PC-9 (cell line): Measurements from ENCODE around the gene CHRNB1. TPM values are rescaled to one million over a fixed set of nuclear protein-coding genes. Genes with fewer than 3 reads are reported as not detected.

Experiments used
- BruUV-seq: library from RNA; stranded (reverse); fragments of 400-500 nt; replicated peaks from 2 replicates; lab custom pipeline; 2021; lab: Mats Ljungman, UMichigan
- CTCF ChIA-PET: fragments of 300-600 bp; sonication (Branson Sonifier 250); formaldehyde crosslinking; loops from one replicate; lab custom pipeline; 2022; ENCODE audit warnings: antibody characterized with exemption; lab: Charles Lee
- POLR2A ChIA-PET: fragments of 300-600 bp; sonication (Branson Sonifier 250); formaldehyde crosslinking; loops from one replicate; lab custom pipeline; 2022; ENCODE audit warnings: antibody characterized with exemption; ENCODE audit not compliant: unreplicated experiment; lab: Charles Lee
- DNase-seq, 2 experiments: peaks; one replicate each; pipeline versions ENCODE4 v3.0.0 to v3.0.0-alpha.2; 2015 to 2022; ENCODE audit warnings: mixed read lengths in 1 of 2
- H2AFZ ChIP-seq: fragments of 200-600 bp; sonication (generic); 2 replicates; pipeline ENCODE4 v1.8.1; 2017; ENCODE audit warnings: antibody characterized with exemption
- H3F3A ChIP-seq: fragments of 200-600 bp; sonication (generic); 2 replicates; pipeline ENCODE4 v1.8.1; 2017; ENCODE audit warnings: antibody characterized with exemption, mild to moderate bottlenecking, low read depth; ENCODE audit not compliant: insufficient read depth
- H3K27ac ChIP-seq: fragments of 200-600 bp; sonication (generic); 2 replicates; pipeline ENCODE4 v1.6.1; 2016; ENCODE audit warnings: mixed run types
- H3K27me3 ChIP-seq: fragments of 200-600 bp; sonication (generic); 2 replicates; pipeline ENCODE4 v1.6.1; 2016; ENCODE audit warnings: low read depth, mixed run types; ENCODE audit not compliant: insufficient read depth
- H3K36me3 ChIP-seq: fragments of 200-600 bp; sonication (generic); 2 replicates; pipeline ENCODE4 v1.6.1; 2016; ENCODE audit warnings: low read depth, mixed run types
- H3K4me1 ChIP-seq: fragments of 200-600 bp; sonication (generic); replicated peaks from 2 replicates; pipeline ENCODE4 v1.6.1; 2016; ENCODE audit warnings: mixed run types; ENCODE audit not compliant: insufficient read depth
- H3K4me2 ChIP-seq: fragments of 200-600 bp; sonication (generic); 2 replicates; pipeline ENCODE4 v1.6.1; 2017; ENCODE audit warnings: mixed run types
- H3K4me3 ChIP-seq: fragments of 200-600 bp; sonication (generic); 2 replicates; pipeline ENCODE4 v1.6.1; 2016; ENCODE audit warnings: mixed run types
- H3K79me2 ChIP-seq: fragments of 200-600 bp; sonication (generic); 2 replicates; pipeline ENCODE4 v1.6.1; 2017; ENCODE audit warnings: low read depth, mixed run types
- H3K9me2 ChIP-seq: fragments of 200-600 bp; sonication (generic); 2 replicates; pipeline ENCODE4 v1.8.1; 2017; ENCODE audit warnings: mild to moderate bottlenecking; ENCODE audit not compliant: insufficient read depth
- H3K9me3 ChIP-seq: fragments of 200-600 bp; sonication (generic); 2 replicates; pipeline ENCODE4 v1.8.1; 2016; ENCODE audit warnings: low read depth; ENCODE audit not compliant: insufficient read depth
- H4K20me1 ChIP-seq: fragments of 200-600 bp; sonication (generic); 2 replicates; pipeline ENCODE4 v1.8.1; 2017; ENCODE audit not compliant: insufficient read depth
- CTCF ChIP-seq: fragments of 200-600 bp; sonication (generic); conservative IDR thresholded peaks from 2 replicates; pipeline ENCODE4 v1.6.1; 2017; ENCODE audit warnings: mixed run types, antibody characterized with exemption, mild to moderate bottlenecking, moderate library complexity
- EZH2 ChIP-seq: fragments of 200-600 bp; sonication (generic); IDR thresholded peaks from 2 replicates; pipeline ENCODE4 v1.8.0; 2017; ENCODE audit warnings: antibody characterized with exemption, low read depth
- intact Hi-C: fragments of 100-400 bp; cut with micrococcal nuclease; formaldehyde crosslinking; loops from one replicate; pipeline ENCODE4 v1.10.0; 2022; ENCODE audit not compliant: unreplicated experiment
- total RNA-seq: library from RNA; stranded (reverse); gene quantifications from 2 replicates; pipeline ENCODE4 v1.2.3, GENCODE V29; 2021

CHRNB1 gene
- total RNA-seq, 1 experiment from 2014 or later, result 53.4 TPM

DNA sequence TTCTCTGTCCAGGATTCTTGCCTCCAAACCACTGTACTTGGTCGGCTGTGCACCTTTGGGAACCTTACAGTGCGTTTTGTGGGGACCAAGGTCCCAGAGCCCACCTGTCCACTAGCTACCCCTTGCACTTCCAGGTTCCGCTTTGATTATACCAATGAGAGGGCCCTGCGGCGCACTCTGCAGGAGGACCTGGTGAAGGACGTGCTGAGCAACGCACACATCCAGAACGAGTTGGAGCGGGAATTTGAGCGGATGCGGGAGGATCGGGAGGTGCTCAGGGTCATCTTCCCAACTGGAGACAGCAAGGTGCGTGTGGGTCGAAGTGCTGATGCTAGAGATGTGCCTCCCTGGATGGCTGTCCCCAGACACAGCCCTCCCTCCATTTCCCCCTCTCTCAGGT lies 58.1 kb downstream of the CHRNB1 start:
- no peak for DNase-seq
- ChIA-PET CTCF (no interaction called here), POLR2A (no interaction called here)
- H3K9me2 ChIP-seq, result no peaks in the 10 kb centered on the region
- TF ChIP-seq EZH2, result no peak
- peak; percentile 31; the same call in 1 of the 2 replicates for TF ChIP-seq CTCF
- no TSS peak for BruUV-seq
- H3K36me3 ChIP-seq, result peaks cover 8% of the 10 kb centered on the region; the same call in 1 of the 2 replicates
- H3K79me2 ChIP-seq, result no peaks in the 10 kb centered on the region
- no peaks in the 10 kb centered on the region for H3K4me1 ChIP-seq
- H3K4me3 ChIP-seq, result no peak overlapping the region
- H3K4me2 ChIP-seq, result no peak overlapping the region
- no peaks in the 10 kb centered on the region for H3K9me3 ChIP-seq
- H3F3A ChIP-seq, result peaks cover 5% of the 10 kb centered on the region; the same call in 1 of the 2 replicates
- no peaks in the 10 kb centered on the region for H4K20me1 ChIP-seq
- H3K27ac ChIP-seq, result no peak overlapping the region
- H3K27me3 ChIP-seq, result no peaks in the 10 kb centered on the region
- H2AFZ ChIP-seq, result no peak overlapping the region
- intact Hi-C loops, result loop anchor here (5.0 kb wide), 2 partner anchors 66 to 146 kb away; partner anchors contain the start of genes FGF11, TMEM102 and TMEM95

DNA sequence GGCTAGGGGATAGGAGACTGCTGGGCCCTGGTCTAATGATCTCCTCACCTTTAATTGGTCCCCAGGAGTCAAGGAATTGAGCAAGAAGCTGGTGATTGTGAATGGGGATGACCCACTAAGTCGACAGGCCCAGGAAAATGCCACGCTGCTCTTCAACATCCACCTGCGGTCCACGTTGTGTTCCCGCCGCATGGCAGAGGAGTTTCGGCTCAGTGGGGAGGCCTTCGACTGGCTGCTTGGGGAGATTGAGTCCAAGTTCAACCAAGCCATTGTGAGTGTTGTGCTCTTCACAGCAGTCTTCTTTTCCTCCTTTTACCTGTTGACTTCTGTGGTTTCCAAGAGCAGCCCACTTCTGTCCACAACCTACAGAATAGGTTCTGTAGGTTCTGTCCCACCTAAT lies 58.7 kb downstream of the CHRNB1 start:
- intact Hi-C loops, result loop anchor here (5.0 kb wide), 2 partner anchors 66 to 146 kb away; partner anchors contain the start of genes FGF11, TMEM102 and TMEM95
- CTCF ChIA-PET, result interaction anchor here (0.6 kb wide), 1 partner anchor 39 kb away, joined by 4 read pairs; no protein-coding TSS in a partner anchor
- Histone ChIP-seq H3F3A (peaks cover 5% of the 10 kb centered on the region; the same call in 1 of the 2 replicates), H3K9me2 (no peaks in the 10 kb centered on the region), H2AFZ (no peak overlapping the region), H4K20me1 (no peaks in the 10 kb centered on the region), H3K27me3 (no peaks in the 10 kb centered on the region), H3K9me3 (no peaks in the 10 kb centered on the region), H3K4me3 (no peak overlapping the region), H3K36me3 (peaks cover 8% of the 10 kb centered on the region; the same call in 1 of the 2 replicates), H3K79me2 (no peaks in the 10 kb centered on the region), H3K4me2 (no peak overlapping the region), H3K4me1 (no peaks in the 10 kb centered on the region), H3K27ac (no peak overlapping the region)
- no TSS peak for BruUV-seq
- POLR2A ChIA-PET, result no interaction called here
- no peak for DNase-seq
- TF ChIP-seq EZH2, result no peak

Other genes starting within 250 kb of the CHRNB1 start
- gene DLG4, start 225.2 kb upstream of the CHRNB1 start, total RNA-seq, result 27.1 and 32.8 TPM in 2 replicates
- 531 and 604 TPM in 2 replicates for gene ACADVL, start 225.1 kb upstream of the CHRNB1 start, total RNA-seq
- gene DVL2, start 210.5 kb upstream of the CHRNB1 start, total RNA-seq, result 77.9 and 86.8 TPM in 2 replicates
- gene PHF23, start 205.6 kb upstream of the CHRNB1 start, total RNA-seq, result 64.5 and 65.8 TPM in 2 replicates
- gene GABARAP, start 202.6 kb upstream of the CHRNB1 start, total RNA-seq, result 424 and 457 TPM in 2 replicates
- gene CTDNEP1, start 193.3 kb upstream of the CHRNB1 start, total RNA-seq, result 173 and 203 TPM in 2 replicates
- gene ELP5, start 192.8 kb upstream of the CHRNB1 start, total RNA-seq, result 31.8 and 45.1 TPM in 2 replicates
- gene CLDN7, start 182.6 kb upstream of the CHRNB1 start, total RNA-seq, result 390 and 442 TPM in 2 replicates
- gene SLC2A4, start 163.3 kb upstream of the CHRNB1 start, total RNA-seq, result 1.5 and 1.6 TPM in 2 replicates
- gene YBX2, start 150.4 kb upstream of the CHRNB1 start, total RNA-seq, result 0.65 and 0.68 TPM in 2 replicates
- 806 and 1,298 TPM in 2 replicates for gene EIF5A, start 137.4 kb upstream of the CHRNB1 start, total RNA-seq
- gene GPS2, start 129.7 kb upstream of the CHRNB1 start, total RNA-seq, result 43.5 and 61.3 TPM in 2 replicates
- 46.5 and 57.9 TPM in 2 replicates for gene NEURL4, start 115.7 kb upstream of the CHRNB1 start, total RNA-seq
- gene ACAP1, start 108.5 kb upstream of the CHRNB1 start, total RNA-seq, result 10.9 and 28.5 TPM in 2 replicates
- gene KCTD11, start 92.9 kb upstream of the CHRNB1 start, total RNA-seq, result 16.4 and 18.3 TPM in 2 replicates
- gene TMEM95, start 89.9 kb upstream of the CHRNB1 start, total RNA-seq, result 0.45 and 0.50 TPM in 2 replicates
- 15.8 and 18.8 TPM in 2 replicates for gene TNK1, start 64.0 kb upstream of the CHRNB1 start, total RNA-seq
- 53.0 and 64.5 TPM in 2 replicates for gene PLSCR3, start 50.5 kb upstream of the CHRNB1 start, total RNA-seq
- gene TMEM256, start 41.0 kb upstream of the CHRNB1 start, total RNA-seq, result 55.4 and 91.7 TPM in 2 replicates
- gene NLGN2, start 37.2 kb upstream of the CHRNB1 start, total RNA-seq, result 86.3 and 98.8 TPM in 2 replicates
- gene SPEM1, start 24.7 kb upstream of the CHRNB1 start, total RNA-seq, result 0.83 and 1.1 TPM in 2 replicates
- 0.50 TPM in 1 of 2 replicates, not detected in the other for gene SPEM2, start 19.4 kb upstream of the CHRNB1 start, total RNA-seq
- gene SPEM3, start 16.2 kb upstream of the CHRNB1 start, total RNA-seq, result not detected in 2 replicates
- 17.0 and 20.7 TPM in 2 replicates for gene TMEM102, start 9.6 kb upstream of the CHRNB1 start, total RNA-seq
- 15.2 and 23.2 TPM in 2 replicates for gene FGF11, start 5.5 kb upstream of the CHRNB1 start, total RNA-seq
- 50.6 and 54.0 TPM in 2 replicates for gene ZBTB4, start 34.6 kb downstream of the CHRNB1 start, total RNA-seq
- gene SLC35G6, start 36.4 kb downstream of the CHRNB1 start, total RNA-seq, result not detected in 2 replicates
- gene POLR2A, start 39.3 kb downstream of the CHRNB1 start, total RNA-seq, result 149 and 166 TPM in 2 replicates
- gene TNFSF12, start 104.0 kb downstream of the CHRNB1 start, total RNA-seq, result 14.3 and 21.5 TPM in 2 replicates
- gene TNFSF13, start 113.7 kb downstream of the CHRNB1 start, total RNA-seq, result 46.4 and 65.4 TPM in 2 replicates
- gene SENP3, start 116.9 kb downstream of the CHRNB1 start, total RNA-seq, result 68.4 and 72.4 TPM in 2 replicates
- 27.0 and 37.0 TPM in 2 replicates for gene CD68, start 134.6 kb downstream of the CHRNB1 start, total RNA-seq
- 33.4 and 44.2 TPM in 2 replicates for gene MPDU1, start 138.8 kb downstream of the CHRNB1 start, total RNA-seq
- gene SOX15, start 145.0 kb downstream of the CHRNB1 start, total RNA-seq, result 80.9 and 124 TPM in 2 replicates
- 61.5 and 63.7 TPM in 2 replicates for gene FXR2, start 169.8 kb downstream of the CHRNB1 start, total RNA-seq
- 52.0 and 68.7 TPM in 2 replicates for gene SAT2, start 182.8 kb downstream of the CHRNB1 start, total RNA-seq
- 0.52 and 1.0 TPM in 2 replicates for gene SHBG, start 185.1 kb downstream of the CHRNB1 start, total RNA-seq
- gene ATP1B2, start 205.9 kb downstream of the CHRNB1 start, total RNA-seq, result 0.63 and 0.73 TPM in 2 replicates
- gene TP53, start 242.4 kb downstream of the CHRNB1 start, total RNA-seq, result 307 and 340 TPM in 2 replicates
- gene WRAP53, start 243.4 kb downstream of the CHRNB1 start, total RNA-seq, result 31.9 and 37.2 TPM in 2 replicates